Endothelial cell of umbilical vein (primary cell): ENCODE data around the gene ATP5PB.

Experiments used
- CTCF ChIP-seq, 2 donors: IDR thresholded peaks; 1 replicate in 1 of 2; 2 replicates in 1 of 2; pipeline ENCODE4 v1.5.1; 2011; ENCODE audit warnings: low read length in 2 of 2, mild to moderate bottlenecking in 2 of 2, moderate library complexity in 2 of 2, control low read depth in 1 of 2, inconsistent platforms in 1 of 2, low read depth in 1 of 2; ENCODE audit not compliant: insufficient read depth in 1 of 2; ENCODE audit errors: extremely low read depth in 1 of 2
- EZH2 ChIP-seq: IDR thresholded peaks from 2 replicates; pipeline ENCODE4 v1.6.1; 2012; ENCODE audit warnings: borderline replicate concordance, low read depth, mild to moderate bottlenecking, moderate library complexity, low read length, inconsistent platforms; ENCODE audit not compliant: severe bottlenecking
- GATA2 ChIP-seq: IDR thresholded peaks from 2 replicates; pipeline ENCODE4 v1.7.0; 2011; ENCODE audit warnings: low read depth, mild to moderate bottlenecking, moderate library complexity, mixed read lengths, low read length; ENCODE audit not compliant: insufficient read length, insufficient read depth
- JUN ChIP-seq: IDR thresholded peaks from 2 replicates; pipeline ENCODE4 v1.6.1; 2011; ENCODE audit warnings: borderline replicate concordance, low read depth; ENCODE audit not compliant: insufficient read length, insufficient read depth
- MAX ChIP-seq: IDR thresholded peaks from 2 replicates; pipeline ENCODE4 v1.6.1; 2011; ENCODE audit not compliant: insufficient read depth, insufficient read length
- MYC ChIP-seq: IDR thresholded peaks from one replicate; pipeline ENCODE4 v1.6.1; 2011; ENCODE audit warnings: mild to moderate bottlenecking, low read depth, low read length
- POLR2A ChIP-seq: IDR thresholded peaks from 2 replicates; pipeline ENCODE4 v1.6.1; 2012; ENCODE audit warnings: low read depth, mild to moderate bottlenecking, control low read depth, low read length
- POLR2AphosphoS5 ChIP-seq: IDR thresholded peaks from 2 replicates; pipeline ENCODE4 v1.6.1; 2012; ENCODE audit warnings: low read depth, mild to moderate bottlenecking, control low read depth, low read length, moderate library complexity; ENCODE audit not compliant: insufficient read depth

GRCh38 chr1:111449703-111450017 is 396 bp downstream of the ATP5PB start:
- TF ChIP-seq CTCF (IDR thresholded peaks at IDR 0.05; ENCODE audit: extremely low read depth in 1 of 2, insufficient read depth in 1 of 2, low read depth in 1 of 2, low read length in 2 of 2) (no peak), POLR2AphosphoS5 (no peak), POLR2A (no peak), EZH2 (no peak), MAX (no peak), JUN (no peak), MYC (no peak), GATA2 (no peak)
